ENCODE measurements around the gene NR6A1. TPM values are rescaled to one million over a fixed set of nuclear protein-coding genes. Genes with fewer than 3 reads are reported as not detected.

NR6A1 gene
- total RNA-seq, 1 experiment from 2014 or later: 6.7 TPM

GRCh38 chr9:124783830-124784229 lies 12.7 kb upstream of the NR6A1 start:
- H3K27me3 Mint-ChIP-seq (ENCODE audit: unreplicated experiment): no peaks in the 10 kb centered on the region
- no peak overlapping the region for H3K27ac Mint-ChIP-seq (ENCODE audit: unreplicated experiment)

GRCh38 chr9:124782661-124783574 lies 11.8 kb upstream of the NR6A1 start:
- Mint-ChIP-seq H3K27me3 (ENCODE audit: unreplicated experiment) (no peaks in the 10 kb centered on the region), H3K36me3 (ENCODE audit: insufficient read depth, unreplicated experiment) (no peaks in the 10 kb centered on the region), H3K4me1 (ENCODE audit: low read depth, unreplicated experiment) (peaks cover 25% of the 10 kb centered on the region), H3K9me3 (ENCODE audit: low read depth, unreplicated experiment) (no peaks in the 10 kb centered on the region), H3K4me3 (ENCODE audit: low read depth, unreplicated experiment) (no peak overlapping the region), H3K27ac (ENCODE audit: unreplicated experiment) (no peak overlapping the region)
- CTCF ChIA-PET: no interaction called here
- DNase-seq: no peak
- intact Hi-C loops (cut with micrococcal nuclease; ENCODE audit: unreplicated experiment): no loop called here
- no peak for TF ChIP-seq CTCF (IDR thresholded peaks at IDR 0.05; ENCODE audit: unreplicated experiment)
- BruUV-seq (replicated peaks): no TSS peak

More at GRCh38 chr9:124783830-124784229, 12.7 kb upstream of the NR6A1 start:
- Mint-ChIP-seq H3K4me1 (ENCODE audit: low read depth, unreplicated experiment) (peaks cover 21% of the 10 kb centered on the region), H3K9me3 (ENCODE audit: low read depth, unreplicated experiment) (no peaks in the 10 kb centered on the region), H3K4me3 (ENCODE audit: low read depth, unreplicated experiment) (no peak overlapping the region), H3K36me3 (ENCODE audit: insufficient read depth, unreplicated experiment) (no peaks in the 10 kb centered on the region)
- no TSS peak for BruUV-seq (replicated peaks)
- CTCF ChIA-PET: no interaction called here
- TF ChIP-seq CTCF (IDR thresholded peaks at IDR 0.05; ENCODE audit: unreplicated experiment): no peak
- intact Hi-C loops (cut with micrococcal nuclease; ENCODE audit: unreplicated experiment): no loop called here
- no peak for DNase-seq

GRCh38 chr9:124781967-124782660 lies 11.0 kb upstream of the NR6A1 start:
- H3K4me3 Mint-ChIP-seq (ENCODE audit: low read depth, unreplicated experiment): no peak overlapping the region
- no peaks in the 10 kb centered on the region for H3K9me3 Mint-ChIP-seq (ENCODE audit: low read depth, unreplicated experiment)
- no peaks in the 10 kb centered on the region for H3K27me3 Mint-ChIP-seq (ENCODE audit: unreplicated experiment)
- no TSS peak for BruUV-seq (replicated peaks)
- no peak for TF ChIP-seq CTCF (IDR thresholded peaks at IDR 0.05; ENCODE audit: unreplicated experiment)
- intact Hi-C loops (cut with micrococcal nuclease; ENCODE audit: unreplicated experiment): no loop called here
- H3K4me1 Mint-ChIP-seq (ENCODE audit: low read depth, unreplicated experiment): peaks cover 25% of the 10 kb centered on the region
- DNase-seq: no peak
- no peaks in the 10 kb centered on the region for H3K36me3 Mint-ChIP-seq (ENCODE audit: insufficient read depth, unreplicated experiment)
- H3K27ac Mint-ChIP-seq (ENCODE audit: unreplicated experiment): no peak overlapping the region
- CTCF ChIA-PET: no interaction called here

- Mint-ChIP-seq H3K27ac (ENCODE audit: unreplicated experiment) (no peak overlapping the region), H3K4me1 (ENCODE audit: low read depth, unreplicated experiment) (peaks cover 25% of the 10 kb centered on the region), H3K27me3 (ENCODE audit: unreplicated experiment) (peaks cover 8% of the 10 kb centered on the region), H3K9me3 (ENCODE audit: low read depth, unreplicated experiment) (no peaks in the 10 kb centered on the region), H3K4me3 (ENCODE audit: low read depth, unreplicated experiment) (no peak overlapping the region), H3K36me3 (ENCODE audit: insufficient read depth, unreplicated experiment) (peaks cover 5% of the 10 kb centered on the region)
- intact Hi-C loops (cut with micrococcal nuclease; ENCODE audit: unreplicated experiment): no loop called here
- TF ChIP-seq CTCF (IDR thresholded peaks at IDR 0.05; ENCODE audit: unreplicated experiment): no peak
- CTCF ChIA-PET: no interaction called here
- no TSS peak for BruUV-seq (replicated peaks)
- no peak for DNase-seq
Observed at GRCh38 chr9:124780757-124781151, 9.6 kb upstream of the NR6A1 start.

Data from Calu3 (cell line).